H9 (cell line): ENCODE results near the gene RPS27L. TPM values are rescaled to one million over a fixed set of nuclear protein-coding genes. Genes with fewer than 3 reads are reported as not detected.

Experiments used
- DNase-seq: peaks from one replicate; pipeline ENCODE4 v3.0.0-alpha.2; 2017
- H2AFZ ChIP-seq: one replicate; pipeline ENCODE4 v1.6.1; 2013; ENCODE audit warnings: mild to moderate bottlenecking, low read length, control low read depth, moderate library complexity
- H2AK5ac ChIP-seq: 2 replicates; pipeline ENCODE4 v1.6.1; 2013; ENCODE audit warnings: low read length, control low read depth, mixed read lengths; ENCODE audit not compliant: insufficient read length
- H2BK120ac ChIP-seq: one replicate; pipeline ENCODE4 v1.6.1; 2013; ENCODE audit warnings: low read depth, mild to moderate bottlenecking, low read length, control low read depth, inconsistent platforms; ENCODE audit not compliant: poor library complexity, severe bottlenecking
- H2BK12ac ChIP-seq: 2 replicates; pipeline ENCODE4 v1.6.1; 2013; ENCODE audit warnings: low read length, control low read depth, mixed read lengths, low read depth; ENCODE audit not compliant: insufficient read length
- H2BK15ac ChIP-seq: 2 replicates; pipeline ENCODE4 v1.6.1; 2013; ENCODE audit warnings: low read depth, low read length, control low read depth
- H2BK20ac ChIP-seq: one replicate; pipeline ENCODE4 v1.6.1; 2013; ENCODE audit warnings: low read depth, mild to moderate bottlenecking, low read length, control low read depth, inconsistent platforms; ENCODE audit not compliant: poor library complexity, severe bottlenecking
- H2BK5ac ChIP-seq: 2 replicates; pipeline ENCODE4 v1.6.1; 2013; ENCODE audit warnings: low read length, control low read depth, mixed read lengths; ENCODE audit not compliant: insufficient read length
- H3K14ac ChIP-seq: 2 replicates; pipeline ENCODE4 v1.6.1; 2013; ENCODE audit warnings: low read length, control low read depth; ENCODE audit not compliant: insufficient read depth
- H3K18ac ChIP-seq: 2 replicates; pipeline ENCODE4 v1.6.1; 2013; ENCODE audit warnings: low read depth, mild to moderate bottlenecking, mixed read lengths, low read length, control low read depth; ENCODE audit not compliant: insufficient read length
- H3K23ac ChIP-seq: 2 replicates; pipeline ENCODE4 v1.6.1; 2013; ENCODE audit warnings: low read length, control low read depth, mixed read lengths, low read depth; ENCODE audit not compliant: insufficient read length
- H3K23me2 ChIP-seq: 2 replicates; pipeline ENCODE4 v1.6.1; 2013; ENCODE audit warnings: low read depth, mild to moderate bottlenecking, mixed read lengths, low read length, control low read depth; ENCODE audit not compliant: insufficient read length, poor library complexity, severe bottlenecking
- H3K27ac ChIP-seq: 2 replicates; pipeline ENCODE4 v1.5.1; 2013; ENCODE audit warnings: low read length, control low read depth, mixed read lengths, low read depth; ENCODE audit not compliant: insufficient read length
- H3K27me3 ChIP-seq: 2 replicates; pipeline ENCODE4 v1.6.1; 2013; ENCODE audit warnings: low read length, control low read depth, inconsistent platforms; ENCODE audit not compliant: insufficient read depth
- H3K4ac ChIP-seq: 2 replicates; pipeline ENCODE4 v1.6.1; 2013; ENCODE audit warnings: low read depth, mild to moderate bottlenecking, control low read depth, inconsistent platforms, low read length, moderate library complexity
- H3K4me1 ChIP-seq: 2 replicates; pipeline ENCODE4 v1.6.1; 2013; ENCODE audit warnings: low read length, control low read depth, inconsistent platforms; ENCODE audit not compliant: insufficient read depth
- H3K4me2 ChIP-seq: 2 replicates; pipeline ENCODE4 v1.6.1; 2013; ENCODE audit warnings: low read length, control low read depth, mixed read lengths; ENCODE audit not compliant: insufficient read length, insufficient read depth
- H3K56ac ChIP-seq: 2 replicates; pipeline ENCODE4 v1.6.1; 2013; ENCODE audit warnings: low read depth, mild to moderate bottlenecking, mixed read lengths, low read length, control low read depth; ENCODE audit not compliant: insufficient read length
- H3K79me1 ChIP-seq: 2 replicates; pipeline ENCODE4 v1.6.1; 2013; ENCODE audit warnings: low read depth, mild to moderate bottlenecking, moderate library complexity, low read length, control low read depth, inconsistent platforms; ENCODE audit not compliant: insufficient read depth, poor library complexity, severe bottlenecking
- H3K79me2 ChIP-seq: 2 replicates; pipeline ENCODE4 v1.6.1; 2013; ENCODE audit warnings: low read length, control low read depth, inconsistent platforms; ENCODE audit not compliant: insufficient read depth
- H3K9ac ChIP-seq: 2 replicates; pipeline ENCODE4 v1.6.1; 2013; ENCODE audit warnings: low read length, control low read depth, mixed read lengths; ENCODE audit not compliant: insufficient read length; ENCODE audit errors: extremely low read depth
- H3K9me3 ChIP-seq: one replicate; pipeline ENCODE4 v1.6.1; 2013; ENCODE audit warnings: low read depth, low read length, inconsistent platforms; ENCODE audit not compliant: control insufficient read depth
- H3T11ph ChIP-seq: one replicate; pipeline ENCODE4 v1.6.1; 2013; ENCODE audit warnings: mild to moderate bottlenecking, low read length, control low read depth, inconsistent platforms
- H4K20me1 ChIP-seq: one replicate; pipeline ENCODE4 v1.6.1; 2013; ENCODE audit not compliant: control insufficient read depth, insufficient read length, insufficient read depth
- H4K5ac ChIP-seq: 2 replicates; pipeline ENCODE4 v1.6.1; 2013; ENCODE audit warnings: low read depth, mild to moderate bottlenecking, mixed read lengths, low read length, control low read depth; ENCODE audit not compliant: insufficient read length
- H4K8ac ChIP-seq: replicated peaks from 2 replicates; pipeline ENCODE4 v1.6.1; 2013; ENCODE audit warnings: low read length, control low read depth, mixed read lengths, low read depth; ENCODE audit not compliant: insufficient read length
- H4K91ac ChIP-seq: 2 replicates; pipeline ENCODE4 v1.6.1; 2013; ENCODE audit warnings: low read depth, mild to moderate bottlenecking, moderate library complexity, mixed read lengths, low read length, control low read depth; ENCODE audit not compliant: insufficient read length
- H3K27ac Mint-ChIP-seq, 3 experiments: 2 replicates in 2 of 3; 3 replicates in 1 of 3; pipeline ENCODE4 v1.8.0; 2020 to 2021; ENCODE audit warnings: mixed read lengths in 3 of 3, mild to moderate bottlenecking in 1 of 3, moderate library complexity in 1 of 3
- H3K27me3 Mint-ChIP-seq: 2 replicates; pipeline ENCODE4 v1.8.0; 2021; ENCODE audit warnings: low read depth, mild to moderate bottlenecking, moderate library complexity, mixed read lengths
- H3K36me3 Mint-ChIP-seq, 3 experiments: 2 replicates in 2 of 3; 3 replicates in 1 of 3; pipeline ENCODE4 v1.8.0; 2020 to 2021; ENCODE audit warnings: low read depth in 3 of 3, mixed read lengths in 3 of 3; ENCODE audit not compliant: insufficient read depth in 1 of 3
- H3K4me1 Mint-ChIP-seq, 2 experiments: 2 replicates each; pipeline ENCODE4 v1.8.0; 2020; ENCODE audit warnings: mixed read lengths in 2 of 2
- H3K4me3 Mint-ChIP-seq, 2 experiments: 2 replicates in 1 of 2; 3 replicates in 1 of 2; pipeline ENCODE4 v1.8.0; 2020 to 2021; ENCODE audit warnings: mild to moderate bottlenecking in 2 of 2, mixed read lengths in 2 of 2, moderate library complexity in 1 of 2
- H3K9me3 Mint-ChIP-seq, 2 experiments: 2 replicates in 1 of 2; 3 replicates in 1 of 2; pipeline ENCODE4 v1.8.0; 2020; ENCODE audit warnings: mild to moderate bottlenecking in 2 of 2, mixed read lengths in 2 of 2, moderate library complexity in 1 of 2
- WGBS: extraction: QIAGEN DNeasy Blood & Tissue Kit; methylation state at CpG from one replicate; pipeline ENCODE4 v1.1.7; 2013; ENCODE audit warnings: missing lambda C conversion rate, low lambda C conversion rate, mixed read lengths; ENCODE audit not compliant: insufficient read length; ENCODE audit errors: extremely low coverage; 5-methylcytosine and 5-hydroxymethylcytosine counted together
- total RNA-seq: library from RNA; stranded (reverse); gene quantifications from 2 replicates; pipeline ENCODE4 v1.2.1, GENCODE V29; 2021
- TF ChIP-seq, protein P1 (sequence below): fragments of 200-600 bp; sonication (generic); conservative IDR thresholded peaks from 3 replicates; pipeline ENCODE4 v1.8.0; 2021; ENCODE audit warnings: antibody characterized with exemption, mild to moderate bottlenecking

Gene RPS27L
- total RNA-seq, 1 experiment from 2014 or later, result 180 TPM

DNA sequence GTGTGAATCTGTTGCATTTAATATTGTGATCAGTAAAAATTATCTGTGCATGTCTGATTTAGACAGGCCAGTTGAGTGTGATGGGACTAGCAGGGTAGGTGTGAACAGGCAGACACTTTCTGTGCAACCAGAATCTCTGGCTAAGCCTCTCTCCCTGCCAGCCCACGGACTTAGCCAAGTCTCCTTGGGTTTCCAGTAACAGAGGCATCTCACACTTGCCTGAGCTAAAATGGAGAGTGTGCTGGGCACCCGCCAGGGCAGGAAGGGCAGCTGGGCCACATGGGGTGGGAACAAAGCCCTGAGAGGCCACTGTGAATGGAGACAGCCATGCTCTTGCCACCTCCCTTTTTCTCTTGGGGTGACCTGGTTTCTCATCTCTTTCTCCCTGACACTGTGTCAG, 12.5 kb upstream of the RPS27L start:
- Histone ChIP-seq H4K8ac (no peak overlapping the region), H3K18ac (no peak overlapping the region)
- no peak for DNase-seq

More for the DNA sequence above, 12.5 kb upstream of the RPS27L start:
- Histone ChIP-seq H3K9me3 (no peaks in the 10 kb centered on the region), H4K91ac (no peak overlapping the region), H3K23ac (no peak overlapping the region), H2AK5ac (no peak overlapping the region), H3K79me2 (no peaks in the 10 kb centered on the region), H2AFZ (no peak overlapping the region), H3T11ph (no peak overlapping the region), H3K27me3 (no peaks in the 10 kb centered on the region), H2BK12ac (no peak overlapping the region), H3K4me2 (no peak overlapping the region), H2BK20ac (no peak overlapping the region), H2BK5ac (no peak overlapping the region), H4K5ac (no peak overlapping the region), H3K79me1 (no peaks in the 10 kb centered on the region), H3K23me2 (no peaks in the 10 kb centered on the region), H3K56ac (no peak overlapping the region), H3K14ac (no peak overlapping the region), H3K4ac (no peak overlapping the region), H3K27ac (no peak overlapping the region), H3K4me1 (no peaks in the 10 kb centered on the region; the same call in 1 of the 2 replicates), H2BK120ac (no peak overlapping the region), H2BK15ac (no peak overlapping the region), H3K9ac (no peak overlapping the region), H4K20me1 (no peaks in the 10 kb centered on the region)
- no CpG with 5 or more reads among the region's 2 CpGs for WGBS
- no peak overlapping the region for H3K27ac Mint-ChIP-seq
- H3K27me3 Mint-ChIP-seq, result no peaks in the 10 kb centered on the region; the same call in 1 of the 2 replicates
- peaks cover 13 to 20% of the 10 kb centered on the region in 2 experiments for H3K4me1 Mint-ChIP-seq
- TF ChIP-seq, protein P1, sequence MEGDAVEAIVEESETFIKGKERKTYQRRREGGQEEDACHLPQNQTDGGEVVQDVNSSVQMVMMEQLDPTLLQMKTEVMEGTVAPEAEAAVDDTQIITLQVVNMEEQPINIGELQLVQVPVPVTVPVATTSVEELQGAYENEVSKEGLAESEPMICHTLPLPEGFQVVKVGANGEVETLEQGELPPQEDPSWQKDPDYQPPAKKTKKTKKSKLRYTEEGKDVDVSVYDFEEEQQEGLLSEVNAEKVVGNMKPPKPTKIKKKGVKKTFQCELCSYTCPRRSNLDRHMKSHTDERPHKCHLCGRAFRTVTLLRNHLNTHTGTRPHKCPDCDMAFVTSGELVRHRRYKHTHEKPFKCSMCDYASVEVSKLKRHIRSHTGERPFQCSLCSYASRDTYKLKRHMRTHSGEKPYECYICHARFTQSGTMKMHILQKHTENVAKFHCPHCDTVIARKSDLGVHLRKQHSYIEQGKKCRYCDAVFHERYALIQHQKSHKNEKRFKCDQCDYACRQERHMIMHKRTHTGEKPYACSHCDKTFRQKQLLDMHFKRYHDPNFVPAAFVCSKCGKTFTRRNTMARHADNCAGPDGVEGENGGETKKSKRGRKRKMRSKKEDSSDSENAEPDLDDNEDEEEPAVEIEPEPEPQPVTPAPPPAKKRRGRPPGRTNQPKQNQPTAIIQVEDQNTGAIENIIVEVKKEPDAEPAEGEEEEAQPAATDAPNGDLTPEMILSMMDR, result no peak
- H3K9me3 Mint-ChIP-seq, result no peaks in the 10 kb centered on the region
- H3K36me3 Mint-ChIP-seq, result no peaks in the 10 kb centered on the region
- H3K4me3 Mint-ChIP-seq, result no peak overlapping the region
